Measurements from ENCODE around the gene FUBP3.

GRCh38 chr9:130687615-130688014, 108.2 kb downstream of the FUBP3 start:
- TF ChIP-seq CTCF (conservative IDR thresholded peaks at IDR 0.05; ENCODE audit: low read length) (no peak), EZH2phosphoT487 (IDR thresholded peaks at IDR 0.05; ENCODE audit: borderline replicate concordance) (no peak)
